ENCODE measurements around the gene SHF.

SHF gene

GRCh38 chr15:45199136-45199810 lies 11.5 kb upstream of the SHF start:
- no peak for DNase-seq (ENCODE audit: low read depth in 2 of 2)

GRCh38 chr15:45198337-45199135 lies 10.8 kb upstream of the SHF start:
- DNase-seq (ENCODE audit: low read depth in 2 of 2): peak; percentile 67 to 82

- no peak for DNase-seq (ENCODE audit: low read depth in 2 of 2)
Measured at GRCh38 chr15:45197512-45197911, 9.7 kb upstream of the SHF start.

GRCh38 chr15:45187578-45187893 lies 230 bp downstream of the SHF start:
- DNase-seq (ENCODE audit: low read depth in 2 of 2): no peak

- no peak for DNase-seq (ENCODE audit: low read depth in 2 of 2)
Measured at GRCh38 chr15:45186771-45187577, 792 bp downstream of the SHF start.

GRCh38 chr15:45185903-45186770 lies 1.6 kb downstream of the SHF start:
- DNase-seq (ENCODE audit: low read depth in 2 of 2): no peak

- no peak for DNase-seq (ENCODE audit: low read depth in 2 of 2)
Measured at GRCh38 chr15:45185069-45185779, 2.5 kb downstream of the SHF start.

GRCh38 chr15:45184562-45185041 lies 3.2 kb downstream of the SHF start:
- DNase-seq (ENCODE audit: low read depth in 2 of 2): no peak

- no peak for DNase-seq (ENCODE audit: low read depth in 2 of 2)
Measured at GRCh38 chr15:45183511-45183910, 4.3 kb downstream of the SHF start.

- no peak for DNase-seq (ENCODE audit: low read depth in 2 of 2)
Measured at GRCh38 chr15:45182996-45183395, 4.8 kb downstream of the SHF start.

- DNase-seq (ENCODE audit: low read depth in 2 of 2): no peak
Measured at GRCh38 chr15:45181491-45182285, 6.1 kb downstream of the SHF start.

GRCh38 chr15:45180648-45181436 lies 6.9 kb downstream of the SHF start:
- DNase-seq (ENCODE audit: low read depth in 2 of 2): no peak

- no peak for DNase-seq (ENCODE audit: low read depth in 2 of 2)
Measured at GRCh38 chr15:45180201-45180600, 7.6 kb downstream of the SHF start.

- peak in 1 of 2 donors; percentile 35 for DNase-seq (ENCODE audit: low read depth in 2 of 2)
Measured at GRCh38 chr15:45179221-45179985, 8.4 kb downstream of the SHF start.

GRCh38 chr15:45177285-45177684 lies 10.5 kb downstream of the SHF start:
- no peak for DNase-seq (ENCODE audit: low read depth in 2 of 2)

- DNase-seq (ENCODE audit: low read depth in 2 of 2): no peak
Measured at GRCh38 chr15:45174577-45174976, 13.2 kb downstream of the SHF start.

- DNase-seq (ENCODE audit: low read depth in 2 of 2): no peak
Measured at GRCh38 chr15:45174069-45174468, 13.7 kb downstream of the SHF start.

GRCh38 chr15:45171912-45172311 lies 15.9 kb downstream of the SHF start:
- DNase-seq (ENCODE audit: low read depth in 2 of 2): no peak
